HAP-1 (cell line): ENCODE results near the gene PPP2R3B.

ENCODE experiments used
- DNase-seq, 2 experiments: peaks; one replicate each; pipeline ENCODE4 v3.0.0-alpha.2; 2016 to 2020; ENCODE audit warnings: low spot score in 2 of 2
- H3K27me3 ChIP-seq: fragments of 250-450 bp; sonication (Bioruptor Pico); 2 replicates; pipeline ENCODE4 v1.5.1; 2020; ENCODE audit warnings: low read depth, mild to moderate bottlenecking, moderate library complexity
- H3K36me3 ChIP-seq: fragments of 250-450 bp; sonication (Bioruptor Pico); replicated peaks from 2 replicates; pipeline ENCODE4 v1.5.1; 2020; ENCODE audit warnings: mild to moderate bottlenecking
- H3K4me1 ChIP-seq: fragments of 250-450 bp; sonication (Bioruptor Pico); 2 replicates; pipeline ENCODE4 v1.5.1; 2020; ENCODE audit warnings: mild to moderate bottlenecking
- H3K4me3 ChIP-seq: fragments of 250-450 bp; sonication (Bioruptor Pico); 2 replicates; pipeline ENCODE4 v1.5.1; 2020; ENCODE audit warnings: mild to moderate bottlenecking, moderate library complexity
- H3K9me3 ChIP-seq: fragments of 250-450 bp; sonication (Bioruptor Pico); 2 replicates; pipeline ENCODE4 v1.5.1; 2020; ENCODE audit warnings: mild to moderate bottlenecking, moderate library complexity
- in situ Hi-C: fragments of 300-500 bp; cut with MboI; formaldehyde crosslinking; loops from 3 replicates; pipeline ENCODE4 v1.14.3; 2020; ENCODE audit warnings: low sequenced_read_pairs, inconsistent platforms, mixed read lengths

PPP2R3B gene

DNA sequence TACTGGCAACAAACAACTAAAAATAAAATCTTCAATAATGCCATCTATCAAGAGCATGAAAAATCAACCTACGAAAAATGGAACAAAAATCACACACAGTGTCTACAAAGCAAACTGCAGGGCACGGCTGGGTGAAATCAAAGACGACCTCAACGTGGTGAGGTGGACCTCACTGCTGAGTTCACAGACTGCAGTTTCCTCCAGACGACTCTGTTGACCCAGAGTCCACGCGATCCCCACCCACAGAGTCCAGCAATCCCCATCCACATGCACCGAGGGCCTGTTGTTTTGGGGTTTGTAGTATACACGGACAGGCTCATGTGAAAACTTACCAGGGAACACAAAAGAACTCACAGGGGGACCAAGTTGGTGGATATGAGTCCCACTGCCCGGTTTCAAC lies 37.0 kb downstream of the PPP2R3B start:
- Histone ChIP-seq H3K4me1 (no peaks in the 10 kb centered on the region), H3K36me3 (peaks cover 9% of the 10 kb centered on the region), H3K9me3 (no peaks in the 10 kb centered on the region), H3K27me3 (no peaks in the 10 kb centered on the region), H3K4me3 (no peak overlapping the region)
- DNase-seq, result no peak
- in situ Hi-C loops, result no loop called here

DNA sequence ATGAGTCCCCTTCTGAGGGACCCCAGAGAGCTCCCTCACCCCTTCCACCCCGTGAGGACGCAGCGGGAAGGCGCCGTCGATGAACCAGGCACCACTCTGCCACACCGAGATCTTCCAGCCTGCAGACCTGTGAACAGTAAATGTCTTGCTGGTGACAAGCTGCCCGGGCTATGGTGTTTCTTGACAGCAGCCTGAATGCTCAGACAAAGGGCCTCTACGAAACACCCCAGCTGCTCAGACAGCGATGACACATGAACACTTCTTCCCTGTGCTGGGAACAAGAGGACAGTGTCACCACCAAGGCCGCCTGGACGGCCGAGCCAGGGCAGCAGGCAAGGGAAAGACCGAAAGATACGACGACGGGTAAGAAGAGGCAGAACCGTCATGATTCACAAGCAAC lies 37.5 kb downstream of the PPP2R3B start:
- no peak overlapping the region for H3K4me3 ChIP-seq
- H3K27me3 ChIP-seq, result no peaks in the 10 kb centered on the region
- in situ Hi-C loops, result no loop called here
- H3K9me3 ChIP-seq, result no peaks in the 10 kb centered on the region
- DNase-seq, result no peak
- no peaks in the 10 kb centered on the region for H3K4me1 ChIP-seq
- H3K36me3 ChIP-seq, result peaks cover 10% of the 10 kb centered on the region

- H3K27me3 ChIP-seq, result no peaks in the 10 kb centered on the region
- in situ Hi-C loops, result no loop called here
- H3K9me3 ChIP-seq, result no peaks in the 10 kb centered on the region
- no peak for DNase-seq
- peaks cover 10% of the 10 kb centered on the region for H3K36me3 ChIP-seq
- no peak overlapping the region for H3K4me3 ChIP-seq
- H3K4me1 ChIP-seq, result no peaks in the 10 kb centered on the region
These were observed 38.1 kb downstream of the PPP2R3B start for GRCh38 chrX:348461-349117.

DNA sequence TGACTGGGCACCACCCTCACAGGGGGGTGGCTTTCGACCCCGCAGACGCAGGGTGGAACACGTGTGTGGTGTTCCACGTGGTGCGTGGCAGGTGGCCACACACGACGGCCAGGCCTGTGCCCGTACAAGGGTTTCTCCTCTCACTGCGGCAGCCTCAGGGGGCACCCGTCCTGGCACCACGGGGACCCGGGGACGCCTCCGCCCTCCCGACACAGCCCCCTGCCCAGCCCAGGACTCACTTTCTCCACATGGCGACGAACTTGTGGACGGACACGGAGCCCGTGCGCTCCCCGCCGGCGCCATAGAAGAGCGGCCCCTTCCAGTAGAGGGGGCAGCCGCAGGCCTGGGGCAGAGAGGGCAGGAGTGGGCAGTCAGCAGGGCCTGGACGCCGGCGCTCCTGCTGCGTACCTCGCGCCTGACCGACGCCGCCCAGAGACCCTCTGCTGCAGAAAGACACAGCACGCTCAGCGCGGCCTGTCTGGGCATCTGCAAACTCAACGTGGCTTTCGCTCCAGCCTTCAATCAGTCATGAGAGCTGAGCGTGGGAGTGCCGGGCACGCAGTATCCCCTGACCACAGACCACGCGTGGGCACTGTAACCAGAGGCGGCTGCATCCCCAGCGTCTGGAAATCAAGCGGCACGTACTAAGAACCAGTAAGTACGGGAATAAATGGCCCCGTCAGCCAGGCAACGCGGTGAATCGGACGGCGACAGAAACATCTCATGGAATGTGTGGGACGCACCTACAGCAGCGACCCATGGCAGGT lies 39.2 kb downstream of the PPP2R3B start:
- in situ Hi-C loops, result no loop called here
- peaks cover 7% of the 10 kb centered on the region for H3K36me3 ChIP-seq
- no peaks in the 10 kb centered on the region for H3K9me3 ChIP-seq
- no peak for DNase-seq
- no peaks in the 10 kb centered on the region for H3K4me1 ChIP-seq
- H3K4me3 ChIP-seq, result no peak overlapping the region
- H3K27me3 ChIP-seq, result no peaks in the 10 kb centered on the region

DNA sequence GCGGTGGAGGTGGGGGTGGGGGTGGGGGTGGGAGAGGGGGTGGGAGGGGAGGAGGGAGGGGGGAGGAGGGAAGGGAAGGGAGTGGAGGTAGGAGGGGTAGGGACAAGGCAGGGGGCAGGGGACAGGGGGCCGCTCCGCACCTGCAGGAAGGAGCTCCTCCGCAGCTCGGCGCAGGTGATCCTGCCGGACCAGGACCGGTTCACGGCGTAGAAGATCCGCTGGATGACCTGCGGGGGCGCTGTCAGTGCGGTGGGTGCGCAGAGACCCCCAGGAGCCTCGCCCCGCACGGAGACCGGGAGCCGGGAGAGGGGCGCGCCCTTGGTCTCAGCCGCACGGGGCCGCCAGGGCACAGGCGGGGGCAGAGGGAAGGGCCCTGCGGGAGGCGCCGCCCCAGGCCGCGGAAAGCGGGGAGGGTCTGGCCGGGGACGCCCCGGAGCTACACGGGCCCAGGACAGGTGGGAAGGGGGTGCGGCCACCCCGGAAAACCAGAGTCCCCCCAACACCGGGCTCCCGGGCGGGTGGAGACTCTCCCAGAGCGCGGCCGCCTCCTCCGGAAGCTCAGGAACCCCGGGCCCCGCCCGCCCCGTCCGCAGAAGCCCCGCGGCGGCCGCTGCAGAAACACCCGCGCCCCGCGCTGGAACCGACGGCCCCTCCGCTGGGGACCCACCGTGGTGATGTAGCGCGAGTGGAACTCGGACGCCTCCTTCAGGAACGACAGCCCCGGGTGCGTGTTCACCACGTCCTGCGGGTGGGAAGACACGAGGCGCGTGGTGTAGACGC lies 40.5 kb downstream of the PPP2R3B start:
- Histone ChIP-seq H3K4me3 (no peak overlapping the region), H3K4me1 (no peaks in the 10 kb centered on the region), H3K36me3 (peaks cover 7% of the 10 kb centered on the region), H3K27me3 (no peaks in the 10 kb centered on the region), H3K9me3 (no peaks in the 10 kb centered on the region)
- DNase-seq, result no peak
- in situ Hi-C loops, result no loop called here

GRCh38 chrX:345020-345925 lies 41.4 kb downstream of the PPP2R3B start:
- DNase-seq, result no peak
- in situ Hi-C loops, result no loop called here
- Histone ChIP-seq H3K9me3 (no peaks in the 10 kb centered on the region), H3K4me3 (no peak overlapping the region), H3K4me1 (no peaks in the 10 kb centered on the region), H3K27me3 (no peaks in the 10 kb centered on the region), H3K36me3 (peaks cover 7% of the 10 kb centered on the region)

DNA sequence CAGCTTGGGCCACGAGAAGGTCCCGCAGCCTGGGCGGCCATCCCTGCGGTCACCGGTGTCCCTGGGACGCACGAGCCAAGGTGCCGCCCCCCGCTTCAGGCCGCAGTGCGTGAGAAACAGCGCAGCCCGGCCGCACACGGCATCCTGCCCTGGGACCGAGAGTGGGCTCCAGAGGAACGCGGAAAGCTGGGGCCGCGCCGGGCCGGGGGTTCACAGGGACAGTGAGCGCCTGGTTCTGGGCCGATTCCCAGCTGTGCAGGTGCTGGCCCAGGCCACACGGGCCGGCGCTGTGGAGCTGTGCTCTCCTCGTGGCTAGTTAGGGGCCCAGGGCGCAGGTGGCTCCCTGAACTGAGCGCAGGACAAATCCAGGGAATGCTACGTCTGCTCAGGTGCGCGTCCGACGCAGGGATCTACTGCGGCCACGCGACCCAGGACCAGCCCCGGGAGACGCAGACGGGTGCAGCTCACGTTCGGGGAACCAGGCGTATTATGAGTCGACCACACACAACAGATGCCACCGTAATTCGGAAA lies 42.3 kb downstream of the PPP2R3B start:
- no peaks in the 10 kb centered on the region for H3K4me1 ChIP-seq
- H3K36me3 ChIP-seq, result peaks cover 7% of the 10 kb centered on the region
- no peaks in the 10 kb centered on the region for H3K9me3 ChIP-seq
- in situ Hi-C loops, result no loop called here
- no peak overlapping the region for H3K4me3 ChIP-seq
- no peak for DNase-seq
- no peaks in the 10 kb centered on the region for H3K27me3 ChIP-seq

DNA sequence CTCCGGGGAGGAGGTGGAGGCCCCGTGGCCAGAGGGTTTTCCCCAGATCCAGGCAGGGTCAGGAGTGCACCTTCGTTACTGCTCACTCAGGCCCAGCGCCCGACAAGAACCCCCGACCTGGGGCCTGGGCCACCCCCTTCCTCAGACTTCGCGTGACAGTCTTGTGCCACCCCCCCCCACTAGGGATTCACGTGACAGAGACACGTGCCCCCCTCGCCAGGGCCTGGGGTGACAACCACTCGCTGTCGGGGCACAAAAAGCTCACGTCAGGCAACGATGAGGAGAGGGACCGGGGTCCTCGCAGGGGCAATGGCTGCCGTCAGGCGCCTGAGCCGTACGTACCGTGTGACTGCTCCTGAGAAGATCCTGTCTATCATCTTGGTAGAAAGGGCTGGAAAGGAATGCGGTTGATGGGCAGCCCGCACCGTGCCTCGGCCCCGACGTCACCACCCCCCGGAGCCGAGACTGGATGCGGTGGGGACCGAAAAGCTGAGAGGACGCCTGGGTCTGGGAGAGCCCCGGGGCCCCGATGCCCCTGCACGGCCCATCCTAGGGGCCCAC lies 45.1 kb downstream of the PPP2R3B start:
- H3K36me3 ChIP-seq, result peaks cover 21% of the 10 kb centered on the region
- in situ Hi-C loops, result no loop called here
- DNase-seq, result no peak
- H3K9me3 ChIP-seq, result no peaks in the 10 kb centered on the region
- no peak overlapping the region for H3K4me3 ChIP-seq
- no peaks in the 10 kb centered on the region for H3K27me3 ChIP-seq
- no peaks in the 10 kb centered on the region for H3K4me1 ChIP-seq

DNA sequence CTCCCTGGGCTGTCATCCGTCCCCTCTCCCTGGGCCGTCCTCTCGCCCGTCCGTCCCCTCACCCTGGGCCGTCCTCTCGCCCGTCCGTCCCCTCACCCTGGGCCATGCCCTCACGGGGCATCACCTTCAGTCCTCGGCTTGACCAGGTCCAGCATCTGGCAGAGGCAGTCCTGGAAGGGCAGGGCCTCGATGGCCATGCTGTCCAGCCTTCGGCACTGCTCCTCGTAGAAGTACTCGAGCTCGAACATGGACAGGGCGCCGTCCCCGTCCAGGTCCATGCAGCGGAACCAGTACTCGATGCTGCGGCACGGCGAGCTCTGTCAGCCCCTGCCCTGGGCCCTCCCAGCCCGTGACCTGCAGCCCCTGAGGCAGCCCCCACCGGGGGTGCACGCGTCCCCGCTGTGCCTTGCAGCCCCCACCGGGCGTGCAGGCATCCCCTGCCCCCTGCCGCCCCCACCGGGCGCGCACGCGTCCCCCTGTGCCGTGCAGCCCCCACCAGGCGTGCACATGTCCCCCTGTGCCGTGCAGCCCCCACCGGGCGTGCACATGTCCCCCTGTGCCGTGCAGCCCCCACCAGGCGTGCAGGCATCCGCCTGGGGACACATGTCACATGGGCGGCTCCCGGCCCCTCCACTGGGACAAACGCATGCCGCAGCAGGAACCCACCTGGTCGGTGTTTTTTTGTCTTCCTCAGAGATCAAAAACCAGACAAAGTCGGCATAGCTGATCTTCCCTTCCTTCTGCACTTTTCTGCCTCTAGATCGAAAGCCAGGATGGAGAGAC lies 45.9 kb downstream of the PPP2R3B start:
- Histone ChIP-seq H3K9me3 (no peaks in the 10 kb centered on the region), H3K27me3 (no peaks in the 10 kb centered on the region), H3K4me3 (no peak overlapping the region), H3K36me3 (peaks cover 21% of the 10 kb centered on the region), H3K4me1 (no peaks in the 10 kb centered on the region)
- in situ Hi-C loops, result no loop called here
- no peak for DNase-seq

DNA sequence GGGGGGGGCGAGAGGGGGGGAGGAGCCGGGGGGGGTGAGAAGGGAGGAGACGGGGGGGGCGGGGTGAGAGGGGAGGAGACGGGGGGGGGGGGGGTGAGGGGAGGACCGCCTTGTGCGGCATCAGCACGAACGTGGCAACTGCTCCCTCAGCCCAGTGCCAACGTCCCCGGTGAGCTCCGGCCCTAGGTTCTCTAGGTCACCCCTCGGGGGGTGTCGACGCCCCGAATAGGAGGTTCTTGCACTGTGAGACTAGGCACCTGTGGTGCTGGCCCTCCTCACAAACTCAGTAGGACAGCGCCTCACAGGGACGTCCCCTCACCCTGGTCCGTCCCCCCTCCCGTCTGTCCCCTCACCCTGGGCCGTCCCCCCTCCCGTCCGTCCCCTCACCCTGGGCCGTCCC lies 46.6 kb downstream of the PPP2R3B start:
- H3K4me3 ChIP-seq, result no peak overlapping the region
- peaks cover 20% of the 10 kb centered on the region for H3K36me3 ChIP-seq
- H3K27me3 ChIP-seq, result no peaks in the 10 kb centered on the region
- no peak for DNase-seq
- H3K4me1 ChIP-seq, result no peaks in the 10 kb centered on the region
- in situ Hi-C loops, result no loop called here
- no peaks in the 10 kb centered on the region for H3K9me3 ChIP-seq

GRCh38 chrX:338836-339400 lies 47.8 kb downstream of the PPP2R3B start:
- Histone ChIP-seq H3K4me3 (no peak overlapping the region), H3K4me1 (no peaks in the 10 kb centered on the region), H3K27me3 (no peaks in the 10 kb centered on the region), H3K9me3 (no peaks in the 10 kb centered on the region), H3K36me3 (peaks cover 14% of the 10 kb centered on the region; the same call in 1 of the 2 replicates)
- no peak for DNase-seq
- in situ Hi-C loops, result no loop called here

DNA sequence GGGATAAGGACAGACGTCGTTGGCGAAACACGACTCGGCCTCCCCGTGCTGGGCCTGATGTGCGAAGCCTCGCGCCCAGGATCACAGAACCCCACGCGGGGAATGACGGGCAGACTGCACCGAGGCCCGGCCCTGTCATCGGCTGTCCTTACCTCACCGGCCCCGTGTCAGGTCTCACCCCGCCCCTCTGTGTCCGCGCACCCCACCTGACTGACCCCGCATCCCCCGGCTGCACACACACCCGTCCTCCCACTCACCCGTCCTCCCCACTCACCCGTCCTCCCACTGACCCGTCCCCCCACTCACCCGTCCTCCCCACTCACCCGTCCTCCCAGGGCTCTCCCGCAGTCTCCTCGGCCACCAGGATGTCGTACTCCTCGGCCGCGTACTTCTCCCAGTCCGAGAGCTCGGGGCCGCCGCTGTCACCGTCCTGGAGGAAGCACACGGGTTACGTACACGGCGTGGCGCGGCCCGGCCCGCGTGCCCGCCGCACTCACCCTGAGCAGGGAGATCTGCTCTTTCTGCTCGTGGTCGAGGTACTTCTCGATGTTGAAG lies 48.3 kb downstream of the PPP2R3B start:
- Histone ChIP-seq H3K4me3 (no peak overlapping the region), H3K9me3 (no peaks in the 10 kb centered on the region), H3K27me3 (no peaks in the 10 kb centered on the region), H3K4me1 (no peaks in the 10 kb centered on the region), H3K36me3 (peaks cover 17% of the 10 kb centered on the region; the same call in 1 of the 2 replicates)
- DNase-seq, result no peak
- in situ Hi-C loops, result no loop called here
